GM19099 (cell line): ENCODE data around the gene LRRC66.

ENCODE experiments used
- POLR2A ChIP-seq: IDR thresholded peaks from 3 replicates; pipeline ENCODE4 v1.6.1; 2011; ENCODE audit warnings: low read depth; ENCODE audit not compliant: insufficient read length; ENCODE audit errors: extremely low read depth

Gene LRRC66

GRCh38 chr4:52028970-52029369 lies 8.8 kb upstream of the LRRC66 start:
- TF ChIP-seq POLR2A: no peak

- TF ChIP-seq POLR2A: no peak
These were observed 2.3 kb downstream of the LRRC66 start for GRCh38 chr4:52017814-52018213.

- TF ChIP-seq POLR2A: no peak
These were observed 3.2 kb downstream of the LRRC66 start for GRCh38 chr4:52016981-52017380.

- TF ChIP-seq POLR2A: no peak
These were observed 4.8 kb downstream of the LRRC66 start for GRCh38 chr4:52015366-52015765.

- TF ChIP-seq POLR2A: no peak
These were observed 5.3 kb downstream of the LRRC66 start for GRCh38 chr4:52014903-52015302.

- TF ChIP-seq POLR2A: no peak
These were observed 7.5 kb downstream of the LRRC66 start for GRCh38 chr4:52012651-52013050.

- no peak for TF ChIP-seq POLR2A
These were observed 9.2 kb downstream of the LRRC66 start for GRCh38 chr4:52010986-52011385.

- no peak for TF ChIP-seq POLR2A
These were observed 13.3 kb downstream of the LRRC66 start for GRCh38 chr4:52006887-52007286.

- TF ChIP-seq POLR2A: no peak
These were observed 14.4 kb downstream of the LRRC66 start for GRCh38 chr4:52005604-52006273.

- TF ChIP-seq POLR2A: no peak
These were observed 15.7 kb downstream of the LRRC66 start for GRCh38 chr4:52004414-52004813.

GRCh38 chr4:52001616-52002015 lies 18.5 kb downstream of the LRRC66 start:
- no peak for TF ChIP-seq POLR2A

GRCh38 chr4:51999250-51999649 lies 20.9 kb downstream of the LRRC66 start:
- TF ChIP-seq POLR2A: no peak

GRCh38 chr4:51998837-51999236 lies 21.3 kb downstream of the LRRC66 start:
- no peak for TF ChIP-seq POLR2A

GRCh38 chr4:51997647-51998046 lies 22.5 kb downstream of the LRRC66 start:
- no peak for TF ChIP-seq POLR2A

- no peak for TF ChIP-seq POLR2A
These were observed 24.4 kb downstream of the LRRC66 start for GRCh38 chr4:51995647-51996220.

GRCh38 chr4:51965862-51966261 lies 54.3 kb downstream of the LRRC66 start:
- TF ChIP-seq POLR2A: no peak
